GM10847 (cell line): ENCODE measurements around the gene POU3F4.

Source experiments
- POLR2A ChIP-seq: IDR thresholded peaks from 2 replicates; pipeline ENCODE4 v1.6.1; 2011; ENCODE audit not compliant: insufficient read length; ENCODE audit errors: extremely low read depth

POU3F4 gene

DNA sequence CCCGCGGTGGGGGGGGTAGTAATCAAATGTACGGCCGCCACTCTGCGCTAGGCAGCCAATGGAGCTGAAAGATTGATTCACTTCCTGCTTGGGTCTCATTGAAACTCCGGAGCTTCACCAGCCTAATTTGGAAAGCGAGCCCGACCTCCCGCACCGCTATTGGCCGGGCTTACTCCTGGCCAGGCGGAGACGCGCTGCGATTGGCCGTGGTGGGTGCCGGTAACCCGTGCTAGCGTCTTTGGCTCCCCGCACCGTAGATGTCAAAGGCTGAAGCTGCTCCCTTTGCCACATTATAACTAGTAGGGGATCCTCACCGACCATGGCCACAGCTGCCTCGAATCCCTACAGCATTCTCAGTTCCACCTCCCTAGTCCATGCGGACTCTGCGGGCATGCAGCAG, at the start of gene POU3F4:
Gene POU3F4 (plus strand): TSS at position 285 of the 400 bp plus-strand sequence. CDS start 35 bp downstream, at position 320.
- no peak for TF ChIP-seq POLR2A

DNA sequence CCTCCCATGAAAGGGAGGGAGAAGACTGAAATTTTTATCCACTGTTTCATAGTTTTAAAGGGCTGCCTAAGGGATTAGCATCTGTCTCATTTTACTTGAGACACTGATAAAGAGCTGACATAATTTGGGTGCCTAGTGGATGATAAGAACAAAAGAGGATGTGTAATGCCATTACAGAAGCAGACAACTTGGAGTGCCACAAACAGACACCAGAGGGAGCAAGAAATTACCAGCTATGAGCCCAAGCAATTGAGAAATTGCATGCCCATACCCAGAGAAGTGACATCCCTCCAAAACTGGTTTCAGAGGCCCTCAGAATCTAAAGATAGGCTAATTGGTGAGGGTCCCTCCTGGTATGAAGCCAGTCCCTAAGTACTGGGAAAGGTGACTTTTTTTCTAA, 38.5 kb upstream of the POU3F4 start:
- no peak for TF ChIP-seq POLR2A

DNA sequence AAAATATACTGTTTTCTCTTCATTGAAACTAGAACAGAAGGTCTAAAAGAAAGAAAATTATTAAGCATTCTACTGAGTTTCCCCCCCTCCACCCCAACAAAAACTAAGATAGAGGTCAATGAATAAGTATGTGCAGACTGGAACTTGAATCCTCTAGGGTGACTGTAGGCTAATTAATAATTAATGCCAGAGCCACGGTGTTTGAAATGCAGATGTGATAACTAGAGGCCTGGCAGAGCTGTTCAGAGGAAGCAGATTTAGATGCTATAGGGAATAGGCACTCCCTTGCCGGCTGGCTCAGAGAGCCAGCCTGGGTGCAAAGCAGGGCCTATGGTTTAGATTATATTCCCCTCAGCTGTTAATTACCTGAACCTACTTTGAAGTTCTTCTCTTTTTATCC, 12.2 kb upstream of the POU3F4 start:
- no peak for TF ChIP-seq POLR2A

DNA sequence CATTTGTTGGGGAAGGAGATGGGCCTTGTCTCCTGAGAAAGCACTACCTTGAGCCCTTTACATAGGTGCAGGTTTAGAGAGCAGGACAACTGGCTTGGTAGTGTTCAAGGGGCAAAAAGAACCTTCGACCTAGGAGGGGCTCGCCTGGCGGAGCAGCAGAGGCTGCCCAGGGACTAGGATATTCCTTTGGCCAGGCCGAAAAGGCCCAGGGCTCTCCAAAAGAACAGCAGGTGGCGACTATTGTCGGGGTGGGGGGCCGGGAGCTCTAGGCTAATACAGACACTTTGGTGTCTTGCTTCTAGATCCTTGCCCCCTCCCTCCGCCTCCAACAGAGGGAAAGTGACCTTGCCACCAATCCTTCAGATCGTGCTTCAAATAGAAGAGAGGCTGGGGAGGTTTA, 7.1 kb upstream of the POU3F4 start:
- no peak for TF ChIP-seq POLR2A

DNA sequence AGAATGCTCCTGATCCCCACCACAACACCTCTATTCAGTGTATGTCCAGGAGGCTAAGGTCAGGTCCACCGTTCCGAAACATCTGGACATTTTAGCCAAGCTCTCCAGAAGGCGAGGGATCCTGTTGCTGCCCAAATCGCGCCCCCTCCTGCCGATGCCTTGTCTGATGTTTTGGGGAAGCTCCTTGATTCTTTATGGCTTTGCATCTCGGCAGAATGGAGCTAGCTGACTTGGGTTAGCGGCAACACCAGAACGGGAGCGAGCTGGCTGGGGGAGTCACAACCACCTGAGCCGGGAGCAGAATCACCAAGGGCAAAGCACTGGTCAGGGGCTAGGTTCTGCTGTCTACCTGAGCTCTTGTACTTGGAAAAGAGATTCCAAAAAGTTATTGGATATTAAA, 6.6 kb upstream of the POU3F4 start:
- TF ChIP-seq POLR2A, result no peak

DNA sequence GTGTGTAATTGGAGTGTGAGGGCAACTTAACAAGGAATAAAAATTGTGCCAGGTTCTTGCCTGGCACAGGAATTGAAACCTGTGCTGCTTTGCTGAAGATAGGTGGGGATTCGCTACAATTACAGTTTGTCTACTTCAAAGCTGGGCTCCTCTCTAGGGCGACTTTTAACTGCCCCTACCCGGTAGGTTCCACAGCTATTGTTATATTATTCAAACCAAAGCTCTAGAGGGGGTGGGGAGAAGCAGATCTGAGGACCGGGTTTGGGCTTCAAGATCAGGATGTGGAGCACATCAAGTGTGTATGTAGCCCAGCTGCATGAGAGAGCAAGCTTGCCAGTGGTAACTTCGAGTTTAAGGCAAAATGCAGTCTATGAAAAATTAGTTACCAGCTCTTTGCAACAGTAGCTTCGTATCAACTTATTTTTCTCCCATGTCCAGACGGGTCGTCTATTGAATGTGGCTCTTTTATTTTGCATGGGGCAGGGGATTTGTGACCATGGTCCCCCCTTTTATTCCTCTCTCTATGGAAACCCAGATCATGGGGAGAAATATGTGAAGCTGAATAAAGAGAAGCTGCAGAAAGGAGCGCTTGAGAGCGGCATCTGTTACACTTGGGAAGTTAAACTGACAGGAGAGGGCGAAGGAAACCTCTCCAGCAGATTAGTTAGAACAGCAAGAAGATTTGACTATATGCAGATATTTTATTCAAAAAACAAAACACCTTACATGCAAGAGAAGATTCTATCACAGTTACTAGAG, 3.2 kb upstream of the POU3F4 start:
- TF ChIP-seq POLR2A, result no peak

DNA sequence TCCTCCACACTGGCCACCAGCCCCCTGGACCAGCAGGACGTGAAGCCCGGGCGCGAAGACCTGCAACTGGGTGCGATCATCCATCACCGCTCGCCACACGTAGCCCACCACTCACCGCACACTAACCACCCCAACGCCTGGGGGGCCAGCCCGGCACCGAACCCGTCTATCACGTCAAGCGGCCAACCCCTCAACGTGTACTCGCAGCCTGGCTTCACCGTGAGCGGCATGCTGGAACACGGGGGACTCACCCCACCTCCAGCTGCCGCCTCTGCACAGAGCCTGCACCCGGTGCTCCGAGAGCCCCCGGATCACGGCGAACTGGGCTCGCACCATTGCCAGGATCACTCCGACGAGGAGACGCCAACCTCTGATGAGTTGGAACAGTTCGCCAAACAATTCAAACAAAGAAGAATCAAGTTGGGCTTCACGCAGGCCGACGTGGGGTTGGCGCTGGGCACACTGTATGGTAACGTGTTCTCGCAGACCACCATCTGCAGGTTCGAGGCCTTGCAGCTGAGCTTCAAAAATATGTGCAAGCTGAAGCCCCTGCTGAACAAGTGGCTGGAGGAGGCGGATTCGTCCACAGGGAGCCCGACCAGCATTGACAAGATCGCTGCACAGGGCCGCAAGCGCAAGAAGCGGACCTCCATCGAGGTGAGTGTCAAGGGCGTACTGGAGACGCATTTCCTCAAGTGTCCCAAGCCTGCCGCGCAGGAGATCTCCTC, 600 bp downstream of the POU3F4 start:
- TF ChIP-seq POLR2A, result no peak

DNA sequence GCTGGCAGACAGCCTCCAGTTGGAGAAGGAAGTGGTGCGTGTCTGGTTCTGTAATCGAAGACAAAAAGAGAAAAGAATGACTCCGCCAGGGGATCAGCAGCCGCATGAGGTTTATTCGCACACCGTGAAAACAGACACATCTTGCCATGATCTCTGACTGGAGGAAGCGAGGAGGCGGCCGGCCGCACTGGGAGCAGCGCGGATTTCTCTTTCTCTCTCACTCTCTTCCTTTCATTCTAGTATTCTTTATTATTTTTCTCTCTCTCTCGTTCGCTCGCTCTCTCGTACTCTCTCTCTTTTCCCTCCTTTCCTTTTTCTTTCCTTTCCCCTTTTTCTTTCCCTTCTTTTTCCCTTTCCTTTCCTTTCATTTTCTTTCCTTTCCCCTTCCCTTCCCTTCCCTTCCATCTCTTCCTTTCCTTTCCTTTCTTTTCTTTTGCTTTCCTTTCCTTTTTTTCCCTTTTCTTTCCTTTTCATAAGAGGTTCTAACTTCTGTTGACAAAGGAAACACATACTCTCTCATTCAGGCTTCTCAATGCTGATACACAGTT, 1.2 kb downstream of the POU3F4 start:
- TF ChIP-seq POLR2A, result no peak

DNA sequence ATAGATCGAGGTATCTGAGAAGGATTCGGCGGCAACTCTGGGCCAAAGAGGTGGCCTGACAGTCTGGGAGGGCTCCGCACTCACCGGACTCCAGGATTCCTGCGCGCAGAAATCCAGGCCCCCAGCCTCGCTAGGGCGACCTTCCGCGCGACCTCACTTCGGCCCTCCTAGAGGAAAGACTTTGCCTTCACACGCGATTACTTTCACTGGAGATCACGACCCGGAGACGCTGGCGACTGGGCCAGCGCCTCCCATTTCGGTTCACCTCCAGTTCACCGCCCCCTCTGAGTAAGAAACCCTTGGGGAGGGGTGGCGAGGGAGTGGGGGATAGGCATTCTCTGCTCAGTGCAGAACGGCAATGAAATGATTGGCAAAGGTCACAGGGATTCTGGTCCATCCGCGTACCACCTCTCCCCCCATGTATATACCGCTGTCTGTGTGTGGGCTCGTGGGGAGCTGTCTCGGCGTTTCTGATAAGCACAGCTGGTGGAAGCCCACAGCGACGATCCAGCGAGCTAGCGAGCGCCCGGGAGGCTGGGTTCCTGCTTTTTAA, 2.5 kb downstream of the POU3F4 start:
- no peak for TF ChIP-seq POLR2A

DNA sequence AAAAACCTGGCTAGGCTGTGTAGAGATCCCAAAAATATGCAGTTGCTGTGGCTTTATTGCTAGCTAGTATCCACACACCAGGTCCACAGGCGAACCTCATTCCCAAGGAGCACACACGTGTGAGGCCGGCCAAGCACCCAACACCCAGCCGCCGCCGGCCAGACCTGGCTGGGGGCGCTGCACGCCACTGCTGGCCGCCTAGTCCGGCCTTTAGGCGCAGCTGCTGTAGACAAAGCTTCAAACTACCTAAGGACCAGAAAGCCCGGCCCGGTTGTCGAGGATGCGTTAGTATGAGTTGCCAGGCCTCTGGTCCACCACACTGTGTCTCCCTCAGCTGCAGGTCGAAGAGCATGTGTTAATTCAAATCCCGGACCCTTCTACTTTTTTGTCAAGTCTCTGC, 3.1 kb downstream of the POU3F4 start:
- TF ChIP-seq POLR2A, result no peak

DNA sequence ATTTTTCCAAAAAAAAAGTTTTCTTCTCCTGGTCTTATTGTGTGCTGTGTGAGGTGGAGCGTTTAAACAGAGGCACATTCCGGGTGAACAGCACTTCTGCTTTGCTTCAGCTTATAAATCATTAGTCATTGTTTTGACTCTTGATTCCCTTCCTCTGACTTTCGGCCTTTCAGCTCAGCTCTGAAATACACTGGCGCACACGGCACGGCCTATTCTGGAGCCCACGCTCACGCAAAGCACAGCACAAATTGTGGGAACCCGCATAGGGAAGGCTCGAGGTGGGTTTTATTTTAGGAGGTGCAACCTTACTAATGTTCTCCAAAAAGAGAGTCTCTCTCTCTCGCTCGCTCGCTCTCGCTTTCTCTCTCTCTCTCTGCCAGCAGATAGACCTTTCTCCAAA, 4.0 kb downstream of the POU3F4 start:
- TF ChIP-seq POLR2A, result no peak

DNA sequence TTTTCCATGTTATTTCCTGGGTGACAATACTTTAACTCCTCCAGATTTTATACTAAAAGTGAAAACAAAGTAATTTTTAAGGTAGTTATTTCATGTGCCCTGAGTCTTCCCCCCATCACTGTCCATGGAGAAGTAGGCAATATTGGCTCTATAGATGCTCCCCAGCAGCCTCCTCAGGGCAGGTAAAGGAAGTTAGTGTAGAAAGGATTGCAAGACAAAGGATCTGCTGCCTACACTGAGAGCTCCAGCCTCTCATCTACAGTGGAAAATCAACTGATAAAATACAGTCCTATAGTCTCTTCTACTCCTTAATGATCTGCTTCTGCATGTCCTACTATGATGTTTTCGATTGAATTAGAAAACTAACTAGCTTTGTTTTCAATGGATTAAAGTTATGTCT, 8.5 kb downstream of the POU3F4 start:
- no peak for TF ChIP-seq POLR2A

DNA sequence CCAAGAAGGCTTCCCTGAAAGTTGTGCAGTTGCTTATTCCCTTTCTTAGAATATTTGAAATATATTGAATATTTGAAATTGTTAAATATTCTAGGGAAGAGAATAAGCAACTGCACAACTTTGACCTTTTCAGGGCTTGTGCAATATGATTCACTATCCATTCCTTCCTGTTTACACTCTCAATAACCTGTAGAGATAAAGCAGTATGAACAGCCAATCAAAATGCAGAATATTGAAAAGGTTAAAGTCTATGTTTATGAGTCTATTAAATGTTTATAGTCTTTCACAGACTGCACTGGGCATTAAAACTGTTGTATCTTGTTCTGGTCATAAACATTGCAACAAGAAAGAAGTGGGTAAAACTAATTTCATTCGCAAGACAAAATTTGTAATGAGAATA, 13.8 kb downstream of the POU3F4 start:
- no peak for TF ChIP-seq POLR2A

DNA sequence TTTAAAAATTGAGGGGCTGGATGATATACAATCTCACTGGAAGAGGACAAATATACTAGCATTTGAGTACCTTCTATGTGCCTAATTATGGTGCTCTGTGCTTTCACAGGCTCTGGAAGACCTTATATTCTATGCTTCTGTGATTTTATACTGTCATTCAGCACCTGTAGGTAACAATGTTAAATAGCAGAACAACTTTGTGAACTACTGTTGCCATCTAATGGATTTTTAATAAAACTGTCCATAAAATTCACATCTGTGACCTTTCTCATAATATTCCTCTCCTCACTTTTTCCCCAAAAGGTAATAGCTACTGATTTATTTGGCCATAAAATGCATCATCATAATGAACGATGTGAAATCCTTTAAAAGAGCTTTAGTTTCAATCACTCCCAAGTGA, 21.9 kb downstream of the POU3F4 start:
- no peak for TF ChIP-seq POLR2A

DNA sequence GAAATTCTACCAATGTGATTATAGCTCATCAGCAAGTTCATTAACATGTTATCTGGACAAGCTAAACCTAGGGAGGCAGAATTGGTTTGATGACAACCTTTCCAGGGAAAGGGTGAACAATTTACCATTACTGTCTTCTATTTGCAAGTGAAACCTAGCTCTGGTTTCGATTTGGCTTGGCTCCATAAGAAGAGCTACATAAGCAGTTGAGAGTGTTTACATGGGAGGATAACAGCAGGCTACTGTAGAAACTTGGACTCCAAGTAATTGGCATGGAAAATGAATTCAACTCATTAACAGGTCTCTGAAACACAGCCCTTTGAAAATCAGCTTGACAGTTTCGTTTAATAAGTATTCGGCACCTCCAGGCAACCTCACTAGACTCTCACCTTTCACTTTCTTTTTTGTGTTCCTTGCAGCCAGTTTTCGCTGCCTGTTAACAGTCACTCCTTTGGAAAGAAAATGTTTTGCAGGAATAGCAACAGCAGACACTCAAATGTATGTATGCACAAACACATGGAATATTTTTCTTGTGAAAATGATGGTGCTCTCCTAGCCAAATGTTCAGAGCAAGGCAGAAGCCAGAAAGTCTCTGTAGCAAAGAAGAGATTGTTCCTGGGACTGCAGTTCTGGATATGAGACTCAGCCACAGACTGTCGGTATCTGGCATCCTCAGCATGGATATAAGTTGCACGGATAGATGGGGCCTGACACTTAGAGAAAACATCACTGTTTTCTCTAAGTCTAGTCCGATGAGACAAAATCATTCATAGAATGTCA, 27.5 kb downstream of the POU3F4 start:
- no peak for TF ChIP-seq POLR2A
